ENCODE measurements around the gene TUBB4A.

- TF ChIP-seq CTCF (conservative IDR thresholded peaks at IDR 0.05 in 1 of 2, IDR thresholded peaks at IDR 0.05 in 1 of 2; ENCODE audit: low read depth in 1 of 2, low read length in 2 of 2) (no peak), EZH2 (IDR thresholded peaks at IDR 0.05; ENCODE audit: low read length, missing control alignments) (no peak)
Observed at GRCh38 chr19:6535558-6536137, 33.5 kb upstream of the TUBB4A start.

All from fibroblast of lung (primary cell).